ENCODE data around the gene SPRED1.

- TF ChIP-seq CTCF (IDR thresholded peaks at IDR 0.05; ENCODE audit: insufficient read depth, low read length): no peak
- TF ChIP-seq SPI1 (IDR thresholded peaks at IDR 0.05; ENCODE audit: borderline replicate concordance, low read depth): no peak
- TF ChIP-seq POLR2AphosphoS5 (IDR thresholded peaks at IDR 0.05; ENCODE audit: low read depth): no peak
- TF ChIP-seq GABPA (IDR thresholded peaks at IDR 0.05; ENCODE audit: low read depth): no peak
Observed at GRCh38 chr15:38294126-38294525, 41.5 kb downstream of the SPRED1 start.

Measured in HL-60 (cell line).